Brain microvascular endothelial cell (primary cell): Measurements from ENCODE around the gene TRPM2.

Source experiments
- DNase-seq: peaks from one replicate; pipeline ENCODE4 v3.0.0-alpha.2; 2020
- H3K27ac ChIP-seq: fragments of 250-450 bp; sonication (Bioruptor Pico); 2 replicates; pipeline ENCODE4 v1.5.1; 2020; ENCODE audit warnings: mild to moderate bottlenecking, moderate library complexity
- H3K27me3 ChIP-seq: fragments of 250-450 bp; sonication (Bioruptor Pico); replicated peaks from 2 replicates; pipeline ENCODE4 v1.5.1; 2020; ENCODE audit warnings: mild to moderate bottlenecking
- H3K36me3 ChIP-seq: fragments of 250-450 bp; sonication (Bioruptor Pico); replicated peaks from 2 replicates; pipeline ENCODE4 v1.5.1; 2020; ENCODE audit warnings: mild to moderate bottlenecking
- H3K4me3 ChIP-seq: 2 replicates; pipeline ENCODE4 v1.5.1; 2011; ENCODE audit warnings: low read depth, mild to moderate bottlenecking, control low read depth, low read length, moderate library complexity
- CTCF ChIP-seq: IDR thresholded peaks from 2 replicates; pipeline ENCODE4 v1.5.1; 2011; ENCODE audit warnings: low read depth, mild to moderate bottlenecking, moderate library complexity, low read length, control low read depth, inconsistent platforms; ENCODE audit errors: missing control alignments
- in situ Hi-C: cut with HindIII; loops from 2 replicates; pipeline ENCODE4 v1.10.0; 2017; ENCODE audit warnings: low sequenced_read_pairs, low pct_ligation_motif_present

The TRPM2 gene

GRCh38 chr21:44433791-44434567, 80.6 kb downstream of the TRPM2 start:
- H3K27ac ChIP-seq, result no peak overlapping the region
- no peak overlapping the region for H3K4me3 ChIP-seq
- no peak for TF ChIP-seq CTCF
- no peaks in the 10 kb centered on the region for H3K27me3 ChIP-seq
- no peaks in the 10 kb centered on the region for H3K36me3 ChIP-seq
- DNase-seq, result no peak
- in situ Hi-C loops, result no loop called here

- no peak for TF ChIP-seq CTCF
- no peak overlapping the region for H3K27ac ChIP-seq
- H3K36me3 ChIP-seq, result no peaks in the 10 kb centered on the region
- H3K4me3 ChIP-seq, result no peak overlapping the region
- in situ Hi-C loops, result no loop called here
- H3K27me3 ChIP-seq, result no peaks in the 10 kb centered on the region
- no peak for DNase-seq
These were observed 81.1 kb downstream of the TRPM2 start for GRCh38 chr21:44434568-44434925.

- no peak for TF ChIP-seq CTCF
- H3K27me3 ChIP-seq, result no peaks in the 10 kb centered on the region
- no peak overlapping the region for H3K4me3 ChIP-seq
- no peak overlapping the region for H3K27ac ChIP-seq
- no peak for DNase-seq
- in situ Hi-C loops, result no loop called here
- H3K36me3 ChIP-seq, result no peaks in the 10 kb centered on the region
These were observed 81.7 kb downstream of the TRPM2 start for GRCh38 chr21:44434936-44435635.

GRCh38 chr21:44436111-44436611, 82.7 kb downstream of the TRPM2 start:
- no peak overlapping the region for H3K27ac ChIP-seq
- in situ Hi-C loops, result no loop called here
- H3K36me3 ChIP-seq, result no peaks in the 10 kb centered on the region
- TF ChIP-seq CTCF, result no peak
- H3K4me3 ChIP-seq, result no peak overlapping the region
- no peaks in the 10 kb centered on the region for H3K27me3 ChIP-seq
- DNase-seq, result no peak

- in situ Hi-C loops, result no loop called here
- Histone ChIP-seq H3K4me3 (no peak overlapping the region), H3K27ac (no peak overlapping the region), H3K27me3 (no peaks in the 10 kb centered on the region), H3K36me3 (no peaks in the 10 kb centered on the region)
- TF ChIP-seq CTCF, result no peak
- no peak for DNase-seq
These were observed 83.5 kb downstream of the TRPM2 start for GRCh38 chr21:44436958-44437357.
